Prostate gland (tissue), 2 donors: Measurements from ENCODE around the gene AKAP13.

Source experiments
- POLR2A ChIP-seq: fragments of 450-650 bp; IDR thresholded peaks from one replicate; pipeline ENCODE4 v1.6.1; 2016; ENCODE audit warnings: antibody characterized with exemption, mild to moderate bottlenecking
- POLR2AphosphoS5 ChIP-seq: sonication (generic); formaldehyde crosslinking; IDR thresholded peaks from one replicate; pipeline ENCODE4 v1.6.1; 2017; ENCODE audit warnings: antibody characterized with exemption
- TF ChIP-seq, protein P1 (sequence below), 4 experiments: fragments of 200-600 bp in 2 of 4; fragments of 450-650 bp in 2 of 4; sonication (generic) in 2 of 4; IDR thresholded peaks; 1 replicate in 3 of 4; 2 replicates in 1 of 4; pipeline ENCODE4 v1.5.1; 2016 to 2019; ENCODE audit warnings: antibody characterized with exemption in 4 of 4, mild to moderate bottlenecking in 2 of 4, moderate library complexity in 2 of 4

DNA sequence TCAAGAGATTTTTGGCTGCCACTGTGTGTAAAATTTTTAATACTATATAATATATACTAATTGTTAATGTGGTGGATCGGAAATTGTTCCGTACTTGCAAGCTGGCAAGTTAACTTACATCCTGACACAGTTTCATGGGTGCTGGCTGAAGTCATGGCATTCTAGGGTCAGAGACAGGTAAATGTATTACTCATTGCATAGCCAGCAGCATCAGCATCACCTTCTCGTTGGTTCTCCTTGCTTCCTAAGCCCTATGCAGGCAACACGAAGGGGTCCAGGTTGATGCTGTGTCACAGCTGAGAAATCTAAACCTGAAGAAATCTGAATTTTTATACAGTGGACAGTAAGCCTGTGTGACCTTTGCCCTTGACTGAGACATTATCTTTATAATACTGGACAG is 251.6 kb downstream of the AKAP13 start:
- TF ChIP-seq, protein P1, sequence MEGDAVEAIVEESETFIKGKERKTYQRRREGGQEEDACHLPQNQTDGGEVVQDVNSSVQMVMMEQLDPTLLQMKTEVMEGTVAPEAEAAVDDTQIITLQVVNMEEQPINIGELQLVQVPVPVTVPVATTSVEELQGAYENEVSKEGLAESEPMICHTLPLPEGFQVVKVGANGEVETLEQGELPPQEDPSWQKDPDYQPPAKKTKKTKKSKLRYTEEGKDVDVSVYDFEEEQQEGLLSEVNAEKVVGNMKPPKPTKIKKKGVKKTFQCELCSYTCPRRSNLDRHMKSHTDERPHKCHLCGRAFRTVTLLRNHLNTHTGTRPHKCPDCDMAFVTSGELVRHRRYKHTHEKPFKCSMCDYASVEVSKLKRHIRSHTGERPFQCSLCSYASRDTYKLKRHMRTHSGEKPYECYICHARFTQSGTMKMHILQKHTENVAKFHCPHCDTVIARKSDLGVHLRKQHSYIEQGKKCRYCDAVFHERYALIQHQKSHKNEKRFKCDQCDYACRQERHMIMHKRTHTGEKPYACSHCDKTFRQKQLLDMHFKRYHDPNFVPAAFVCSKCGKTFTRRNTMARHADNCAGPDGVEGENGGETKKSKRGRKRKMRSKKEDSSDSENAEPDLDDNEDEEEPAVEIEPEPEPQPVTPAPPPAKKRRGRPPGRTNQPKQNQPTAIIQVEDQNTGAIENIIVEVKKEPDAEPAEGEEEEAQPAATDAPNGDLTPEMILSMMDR (IDR thresholded peaks at IDR 0.05), result no peak
- TF ChIP-seq POLR2AphosphoS5, result no peak
- no peak for TF ChIP-seq POLR2A
